Inflammatory macrophage treated with lipopolysaccharide for 1 hour (primary cell): ENCODE results near the gene PIK3AP1.
A peak's percentile ranks its signal among the peaks of the same experiment; 100 is the strongest.
"Not testable (repeated sequence)": the region's sequence is repeated elsewhere in the genome, so short reads cannot be mapped to it uniquely, and the experiment has no call there.

ENCODE experiments used
- DNase-seq, 2 donors: peaks; one replicate each; pipeline ENCODE4 v3.0.0-alpha.2; 2020 to 2022

The PIK3AP1 gene

GRCh38 chr10:96606946-96607345, 113.4 kb downstream of the PIK3AP1 start:
- DNase-seq, result no peak

DNA sequence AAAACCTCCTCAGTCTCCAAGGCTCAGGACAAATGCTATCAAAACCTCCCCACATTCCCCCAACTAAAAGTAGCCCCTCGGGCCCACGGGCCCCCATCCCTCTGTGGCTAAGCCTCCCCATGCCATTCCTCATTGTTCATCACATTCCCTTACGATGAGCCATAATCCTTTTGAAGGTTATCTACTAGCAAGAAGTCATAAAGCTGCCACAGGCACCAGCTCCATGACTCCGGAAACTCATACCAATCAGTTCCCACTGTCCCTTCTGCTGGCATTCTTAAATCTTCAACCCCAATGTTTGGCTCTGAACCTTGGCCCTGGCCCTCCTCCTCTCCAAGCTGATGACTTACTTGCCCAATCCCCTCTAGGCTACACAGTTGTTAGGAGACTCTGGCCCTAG, 114.1 kb downstream of the PIK3AP1 start:
- DNase-seq, result no peak

DNA sequence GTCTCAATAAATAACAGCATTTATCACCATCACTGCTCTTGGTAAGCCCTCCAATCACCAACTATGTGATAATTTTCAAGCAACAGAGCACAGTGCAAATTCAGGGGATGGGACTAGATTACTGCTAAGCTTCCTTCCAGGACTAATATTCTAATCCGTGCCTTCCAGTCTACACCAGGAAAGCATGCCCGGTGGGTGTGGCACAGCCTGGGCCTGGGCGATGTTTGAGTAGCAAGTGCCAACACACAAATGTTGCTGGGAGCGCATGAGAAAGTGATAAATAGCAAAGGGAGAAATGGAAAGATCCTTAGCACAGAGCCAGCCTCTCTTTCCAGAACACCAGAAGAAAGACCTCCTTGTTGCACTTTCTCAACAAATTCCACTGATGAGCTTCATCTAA, 120.0 kb downstream of the PIK3AP1 start:
- no peak for DNase-seq

GRCh38 chr10:96598846-96599245, 121.5 kb downstream of the PIK3AP1 start:
- DNase-seq, result no peak

DNA sequence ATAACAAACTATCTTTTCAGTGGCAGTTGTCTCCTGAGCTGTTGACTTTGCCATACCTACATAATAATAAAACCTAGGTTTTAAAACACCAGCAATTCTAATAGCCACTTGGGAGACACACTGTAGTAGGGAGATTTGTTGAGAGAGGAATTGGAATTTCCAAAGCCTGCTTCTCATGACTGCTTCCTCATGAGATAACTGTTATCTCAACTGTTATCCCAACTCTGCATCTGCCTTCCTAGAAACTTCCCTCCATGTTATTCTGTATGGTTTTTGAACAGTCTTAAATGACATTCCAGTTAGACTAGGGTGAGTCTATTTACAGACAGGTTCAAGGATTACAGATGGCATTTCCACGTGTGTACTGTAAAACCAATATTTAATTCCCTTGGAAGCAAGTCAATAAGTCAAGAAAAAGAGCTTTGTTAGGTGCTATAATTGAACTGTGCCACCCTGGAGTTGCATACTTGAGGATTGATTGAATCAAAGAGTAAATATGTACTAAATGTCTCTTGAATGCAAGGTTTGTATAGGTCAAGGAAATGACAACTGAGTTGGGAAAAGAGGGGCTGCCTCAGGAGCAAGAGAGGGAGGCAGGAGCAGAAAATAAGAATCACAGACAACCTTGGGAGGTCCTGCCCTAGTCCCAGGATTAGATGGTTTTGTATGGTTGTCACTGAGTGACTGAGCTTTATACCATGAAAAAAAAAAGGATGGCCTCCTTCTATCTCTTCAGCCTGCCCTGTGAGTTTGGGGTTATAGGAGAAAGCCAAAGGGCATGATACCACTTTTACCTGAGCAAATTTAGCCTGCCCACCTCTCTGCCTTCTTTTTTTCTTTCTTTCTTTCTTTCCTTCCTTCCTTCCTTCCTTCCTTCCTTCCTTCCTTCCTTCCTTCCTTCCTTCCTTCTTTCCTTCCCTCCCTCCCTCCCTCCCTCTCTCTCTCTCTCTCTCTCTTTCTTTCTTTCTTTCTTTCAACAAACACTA, 123.6 kb downstream of the PIK3AP1 start:
- no peak for DNase-seq

GRCh38 chr10:96595741-96596140, 124.6 kb downstream of the PIK3AP1 start:
- DNase-seq, result no peak

DNA sequence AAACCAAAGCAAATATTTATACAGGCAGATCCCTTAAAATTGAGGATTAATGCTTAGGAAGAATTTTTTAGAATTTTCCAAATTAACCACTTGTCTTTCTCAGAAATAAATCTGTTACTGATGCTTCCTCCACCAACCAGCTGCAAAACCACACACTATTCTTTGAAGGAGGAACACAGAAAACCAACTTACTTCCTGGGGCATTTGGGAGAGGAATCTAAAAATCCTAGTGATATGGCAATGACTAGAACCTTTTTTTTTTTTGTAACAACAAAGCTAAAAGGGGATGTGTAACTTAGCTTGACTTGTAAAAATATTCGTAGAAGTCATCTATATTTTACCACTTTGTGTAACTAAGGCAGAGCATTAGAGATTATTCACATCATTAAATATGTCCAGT, 128.4 kb downstream of the PIK3AP1 start:
- DNase-seq, result no peak

DNA sequence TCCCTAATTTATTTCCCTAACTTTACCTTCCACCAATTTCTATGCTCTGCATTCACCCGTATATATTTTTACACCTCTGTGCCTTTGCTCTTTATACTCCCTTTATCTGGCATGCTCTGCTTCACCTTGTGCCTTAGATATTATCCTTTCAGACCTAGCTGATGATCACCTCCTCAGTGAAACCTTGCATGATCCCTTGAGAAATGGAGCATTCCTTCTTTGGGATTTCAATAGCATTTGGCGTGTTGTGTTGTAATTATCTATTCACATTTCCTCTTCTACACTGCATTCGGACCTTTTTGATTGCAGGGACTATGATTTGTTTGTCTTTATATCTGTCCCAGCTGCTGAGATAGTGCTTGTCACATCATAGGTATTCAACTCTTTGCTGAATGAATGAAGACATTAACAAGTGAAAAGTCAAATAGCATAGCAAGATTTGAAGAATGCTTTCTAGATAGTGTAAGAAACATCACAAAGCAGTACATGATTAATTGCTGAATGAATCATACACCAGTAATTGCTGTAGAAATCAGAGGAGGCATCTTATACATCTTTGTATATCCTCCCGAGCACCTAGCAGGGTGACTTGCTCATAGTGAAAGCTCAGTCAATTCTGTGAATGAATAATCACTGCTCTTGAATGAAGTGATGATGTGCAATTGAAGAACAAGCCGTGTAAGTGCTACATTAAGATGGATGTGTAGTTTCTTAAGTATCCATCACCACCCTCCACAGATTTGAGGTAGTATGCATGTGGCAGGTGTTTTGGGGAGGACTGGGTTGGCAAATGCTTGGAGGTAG, 131.5 kb downstream of the PIK3AP1 start:
- no peak for DNase-seq

DNA sequence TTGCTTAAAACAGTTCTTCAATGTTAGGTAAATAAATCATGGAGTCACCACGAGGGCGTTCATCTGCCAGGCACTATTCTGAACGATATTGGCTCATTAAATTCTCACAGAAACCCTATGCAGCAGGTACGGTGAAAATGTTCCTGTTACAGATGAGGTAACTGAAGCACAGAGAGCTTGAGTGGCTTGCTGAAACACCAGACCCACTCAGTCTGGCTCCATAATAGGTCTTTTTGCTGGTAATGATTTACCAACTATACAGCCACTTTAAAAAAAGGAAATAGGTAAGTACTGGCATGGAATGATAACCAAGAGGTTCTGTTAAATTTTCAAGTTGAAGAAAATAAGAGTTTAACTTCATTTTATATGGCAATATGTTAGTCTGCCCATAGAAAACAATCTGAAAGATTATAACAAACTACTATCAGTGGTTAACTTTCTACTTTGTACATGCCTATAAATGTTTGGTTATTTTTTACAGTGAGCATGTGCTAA, 132.2 kb downstream of the PIK3AP1 start:
- no peak for DNase-seq

DNA sequence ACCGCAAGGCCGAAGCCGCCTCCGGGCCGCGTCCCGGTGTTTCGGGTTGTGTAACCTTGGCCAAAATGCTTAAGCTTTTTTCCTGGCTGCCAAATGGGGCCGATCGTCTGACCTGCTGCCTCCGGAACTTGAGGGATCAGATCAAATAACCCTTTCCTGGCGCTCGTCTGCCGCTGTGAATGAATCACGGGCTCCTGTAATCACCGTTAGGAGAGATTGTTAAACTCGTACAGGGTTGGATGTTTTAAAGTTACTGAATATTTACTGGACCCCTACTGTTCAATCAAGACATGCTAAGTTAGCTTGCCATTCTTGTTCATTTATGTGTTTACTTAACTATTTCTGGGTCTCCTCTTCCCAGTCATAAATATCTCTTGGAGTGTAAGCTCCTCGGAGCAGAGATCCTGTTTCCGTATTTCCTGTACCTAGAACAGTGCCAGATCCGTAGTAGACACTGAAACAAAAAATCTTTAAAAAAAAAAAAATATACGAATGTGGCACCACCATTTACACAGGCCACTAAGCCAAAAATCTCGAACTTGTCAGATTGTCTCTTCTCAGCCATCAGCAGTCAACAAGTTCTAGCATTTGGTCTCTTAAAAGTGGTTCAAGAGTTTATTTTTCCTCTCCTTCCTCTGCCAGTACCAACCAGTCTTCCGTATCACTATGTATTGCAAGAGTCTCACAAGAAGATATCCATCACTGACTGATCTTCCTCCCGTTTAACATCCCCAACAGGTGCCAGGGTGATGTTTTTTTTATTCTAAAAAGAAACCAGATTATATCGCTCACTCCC, 132.9 kb downstream of the PIK3AP1 start:
- peak in 1 of 2 donors; percentile 35 for DNase-seq

GRCh38 chr10:96586419-96587263, 133.7 kb downstream of the PIK3AP1 start, which contains the start of gene TM9SF3:
TM9SF3 (minus strand) TSS chr10:96587012; CDS start chr10:96586835, 177 bp downstream.
- peak; percentile 82 to 89 for DNase-seq

DNA sequence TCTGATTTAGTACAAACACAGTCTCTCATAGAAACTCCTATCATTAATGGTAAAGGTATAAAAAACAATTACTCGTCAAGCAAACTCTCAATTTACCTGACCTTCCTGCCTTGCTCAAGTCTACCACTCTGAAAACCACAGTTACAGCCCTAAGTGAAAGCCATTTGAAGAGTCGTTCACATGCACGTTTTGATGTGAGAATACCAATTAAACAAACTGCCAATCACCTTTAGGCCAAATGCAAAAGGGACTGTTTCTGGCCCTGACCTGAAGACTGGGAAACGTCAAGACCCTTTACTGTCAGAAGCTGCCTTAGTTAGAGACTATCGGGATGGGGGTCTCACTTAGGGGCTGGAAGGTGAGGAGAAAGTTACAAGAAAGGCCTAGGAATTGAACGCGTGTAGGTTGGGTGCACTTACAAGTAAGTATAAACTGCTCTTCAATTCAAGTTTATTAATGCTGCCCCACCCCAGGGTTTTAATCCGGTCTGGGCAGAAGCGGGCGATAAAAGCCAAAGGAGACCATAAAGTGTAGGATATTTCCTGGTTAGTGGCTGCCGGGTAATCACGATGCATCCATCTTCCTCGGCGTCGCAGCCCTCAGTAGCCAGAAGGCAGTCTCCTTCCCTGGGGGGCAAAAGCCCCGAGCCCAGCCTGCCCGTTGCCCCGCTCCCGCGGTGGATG, 134.4 kb downstream of the PIK3AP1 start:
- DNase-seq, result no peak

DNA sequence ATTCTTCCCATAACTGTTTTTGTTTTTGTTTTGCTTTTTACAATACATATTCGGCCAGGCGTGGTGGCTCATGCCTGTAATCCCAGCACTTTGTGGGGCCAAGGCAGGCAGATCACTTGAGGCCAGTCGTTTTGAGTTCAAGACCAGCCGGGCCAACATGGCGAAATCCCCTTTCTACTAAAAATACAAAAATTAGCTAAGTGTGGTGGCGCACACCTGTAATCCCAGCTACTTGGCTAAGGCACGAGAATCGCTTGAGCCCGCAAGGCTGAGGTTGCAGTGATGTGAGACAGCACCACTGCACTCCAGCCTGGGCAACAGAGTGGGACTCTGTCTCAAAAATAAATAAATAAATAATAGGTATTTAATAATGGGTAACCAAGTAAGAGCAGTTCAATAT, 135.8 kb downstream of the PIK3AP1 start:
- DNase-seq, result no peak

GRCh38 chr10:96584035-96584434, 136.3 kb downstream of the PIK3AP1 start:
- no peak for DNase-seq

GRCh38 chr10:96579133-96579532, 141.2 kb downstream of the PIK3AP1 start:
- DNase-seq, result no peak

GRCh38 chr10:96578633-96579032, 141.7 kb downstream of the PIK3AP1 start:
- no peak for DNase-seq

DNA sequence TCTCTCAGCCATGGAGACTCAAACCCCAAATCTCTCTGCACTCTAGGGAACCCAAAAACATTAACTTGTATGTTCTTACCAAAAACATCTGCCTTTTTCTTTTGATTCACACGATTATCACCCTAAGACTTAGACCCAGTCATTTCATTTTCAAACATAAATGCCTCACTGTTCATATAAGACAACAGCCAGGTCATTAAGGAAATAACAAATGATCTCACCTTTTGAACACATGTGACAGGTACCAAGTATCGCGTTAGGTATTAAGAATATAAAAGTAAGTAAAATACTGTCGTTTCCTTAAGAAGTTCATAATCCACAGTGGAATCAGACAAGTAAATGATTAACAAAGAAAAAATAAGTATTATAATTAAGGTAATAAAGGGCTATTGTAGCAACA, 142.3 kb downstream of the PIK3AP1 start:
- no peak for DNase-seq

DNA sequence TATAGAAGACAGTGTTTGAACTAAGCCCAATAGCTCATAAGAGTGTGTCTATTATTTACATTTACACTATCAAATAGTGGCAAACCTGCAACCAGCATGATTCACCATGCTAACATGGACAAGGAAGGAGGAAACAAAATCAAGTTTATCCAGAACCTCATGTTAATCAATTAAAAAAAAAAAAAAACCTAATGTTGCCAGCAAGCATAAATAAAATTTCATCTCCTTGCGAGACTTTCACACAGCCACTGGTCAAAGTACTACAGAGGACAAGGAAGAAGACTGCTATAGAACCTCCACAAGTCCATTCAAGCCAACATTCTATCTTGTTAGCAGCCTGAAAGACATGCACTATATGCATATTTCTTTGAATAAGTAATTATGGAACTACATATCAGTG, 143.2 kb downstream of the PIK3AP1 start:
- no peak for DNase-seq

DNA sequence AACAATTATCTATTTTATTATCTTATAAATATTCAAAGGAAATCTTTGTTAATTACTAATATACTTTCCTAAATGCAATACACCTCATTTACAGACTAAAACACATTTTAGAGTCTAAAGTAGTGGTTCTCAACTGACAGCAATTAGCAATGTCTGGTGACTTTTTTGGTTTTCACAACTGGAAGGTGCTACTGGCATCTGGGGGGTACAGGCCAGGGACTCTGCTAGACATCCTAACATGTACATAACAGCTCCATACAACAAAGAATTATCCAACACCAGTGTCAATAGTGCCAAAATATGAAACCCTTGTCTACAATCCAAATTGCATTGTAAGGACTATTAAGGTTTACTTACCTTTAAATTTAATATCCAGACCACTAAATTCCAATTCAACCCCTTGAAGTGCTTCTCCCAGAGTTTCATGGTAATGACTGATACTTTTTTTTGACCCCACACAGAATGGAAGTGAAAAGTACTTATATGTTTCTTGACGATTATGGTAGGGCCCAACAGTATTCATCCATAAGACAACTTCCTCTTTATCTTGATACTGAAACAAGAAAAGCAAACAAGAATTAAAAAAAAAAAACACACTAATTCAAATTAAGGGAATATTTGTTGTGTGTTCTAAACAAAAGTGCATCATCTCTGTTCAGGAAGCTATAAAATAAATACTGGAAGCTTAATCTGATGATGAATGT, 143.9 kb downstream of the PIK3AP1 start:
- DNase-seq, result no peak

GRCh38 chr10:96574564-96574963, 145.8 kb downstream of the PIK3AP1 start:
- DNase-seq, result not testable (repeated sequence)
